Measurements from ENCODE around the gene INPP4A.

INPP4A gene

GRCh38 chr2:98467652-98468051, 23.0 kb downstream of the INPP4A start:
- H3K27ac ChIP-seq (ENCODE audit: insufficient read depth, low read length, poor library complexity, severe bottlenecking) = peak overlapping the region; percentile 82
- no peaks in the 10 kb centered on the region for H3K9me3 ChIP-seq (ENCODE audit: control insufficient read depth, low read length)
- no peak overlapping the region for H3K4me3 ChIP-seq (ENCODE audit: insufficient read depth, low read depth, low read length, poor library complexity, severe bottlenecking)
- no peaks in the 10 kb centered on the region for H3K36me3 ChIP-seq (ENCODE audit: control insufficient read depth, insufficient read depth, low read length)
- H3K27me3 ChIP-seq (replicated peaks; ENCODE audit: control insufficient read depth, insufficient read depth, low read length, poor library complexity, severe bottlenecking) = no peaks in the 10 kb centered on the region
- H3K4me1 ChIP-seq (ENCODE audit: control insufficient read depth, insufficient read depth, low read length, poor library complexity, severe bottlenecking) = peaks cover 88% of the 10 kb centered on the region
- DNase-seq = no peak

GRCh38 chr2:98468621-98469236, 24.1 kb downstream of the INPP4A start:
- Histone ChIP-seq H3K4me1 (ENCODE audit: control insufficient read depth, insufficient read depth, low read length, poor library complexity, severe bottlenecking) (peaks cover 90% of the 10 kb centered on the region), H3K27ac (ENCODE audit: insufficient read depth, low read length, poor library complexity, severe bottlenecking) (peak overlapping the region; percentile 19), H3K4me3 (ENCODE audit: insufficient read depth, low read depth, low read length, poor library complexity, severe bottlenecking) (no peak overlapping the region), H3K36me3 (ENCODE audit: control insufficient read depth, insufficient read depth, low read length) (no peaks in the 10 kb centered on the region), H3K9me3 (ENCODE audit: control insufficient read depth, low read length) (no peaks in the 10 kb centered on the region), H3K27me3 (replicated peaks; ENCODE audit: control insufficient read depth, insufficient read depth, low read length, poor library complexity, severe bottlenecking) (no peaks in the 10 kb centered on the region)
- DNase-seq = no peak

GRCh38 chr2:98469862-98470544, 25.3 kb downstream of the INPP4A start:
- no peaks in the 10 kb centered on the region for H3K9me3 ChIP-seq (ENCODE audit: control insufficient read depth, low read length)
- no peak overlapping the region for H3K4me3 ChIP-seq (ENCODE audit: insufficient read depth, low read depth, low read length, poor library complexity, severe bottlenecking)
- H3K36me3 ChIP-seq (ENCODE audit: control insufficient read depth, insufficient read depth, low read length) = no peaks in the 10 kb centered on the region
- no peak overlapping the region for H3K27ac ChIP-seq (ENCODE audit: insufficient read depth, low read length, poor library complexity, severe bottlenecking)
- H3K4me1 ChIP-seq (ENCODE audit: control insufficient read depth, insufficient read depth, low read length, poor library complexity, severe bottlenecking) = peaks cover 90% of the 10 kb centered on the region
- DNase-seq = no peak
- no peaks in the 10 kb centered on the region for H3K27me3 ChIP-seq (replicated peaks; ENCODE audit: control insufficient read depth, insufficient read depth, low read length, poor library complexity, severe bottlenecking)

DNA sequence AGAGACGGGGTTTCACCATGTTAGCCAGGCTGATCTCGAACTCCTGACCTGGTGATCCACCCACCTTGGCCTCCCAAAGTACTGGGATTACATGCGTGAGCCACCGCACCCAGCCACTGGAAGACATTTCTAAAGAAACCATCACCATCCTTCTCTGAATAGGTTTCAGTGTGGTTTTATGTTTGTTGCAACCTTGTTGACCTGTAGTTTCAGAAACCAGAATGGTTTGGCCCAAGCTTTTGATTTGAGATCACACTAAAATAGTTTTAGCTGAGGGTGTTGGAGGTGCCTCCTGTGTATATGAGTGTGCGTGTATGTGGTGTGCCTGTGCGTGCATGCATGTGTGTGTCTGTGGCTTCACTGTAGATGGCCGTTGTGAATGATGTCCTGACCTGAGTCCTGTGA, 26.2 kb downstream of the INPP4A start:
- no peaks in the 10 kb centered on the region for H3K9me3 ChIP-seq (ENCODE audit: control insufficient read depth, low read length)
- H3K4me1 ChIP-seq (ENCODE audit: control insufficient read depth, insufficient read depth, low read length, poor library complexity, severe bottlenecking) = peaks cover 87% of the 10 kb centered on the region
- no peak overlapping the region for H3K4me3 ChIP-seq (ENCODE audit: insufficient read depth, low read depth, low read length, poor library complexity, severe bottlenecking)
- no peak for DNase-seq
- no peak overlapping the region for H3K27ac ChIP-seq (ENCODE audit: insufficient read depth, low read length, poor library complexity, severe bottlenecking)
- no peaks in the 10 kb centered on the region for H3K36me3 ChIP-seq (ENCODE audit: control insufficient read depth, insufficient read depth, low read length)
- H3K27me3 ChIP-seq (replicated peaks; ENCODE audit: control insufficient read depth, insufficient read depth, low read length, poor library complexity, severe bottlenecking) = no peaks in the 10 kb centered on the region

GRCh38 chr2:98471402-98472131, 26.9 kb downstream of the INPP4A start:
- no peaks in the 10 kb centered on the region for H3K9me3 ChIP-seq (ENCODE audit: control insufficient read depth, low read length)
- DNase-seq = no peak
- peaks cover 87% of the 10 kb centered on the region for H3K4me1 ChIP-seq (ENCODE audit: control insufficient read depth, insufficient read depth, low read length, poor library complexity, severe bottlenecking)
- peak overlapping the region; percentile 12 for H3K27ac ChIP-seq (ENCODE audit: insufficient read depth, low read length, poor library complexity, severe bottlenecking)
- no peaks in the 10 kb centered on the region for H3K27me3 ChIP-seq (replicated peaks; ENCODE audit: control insufficient read depth, insufficient read depth, low read length, poor library complexity, severe bottlenecking)
- H3K36me3 ChIP-seq (ENCODE audit: control insufficient read depth, insufficient read depth, low read length) = no peaks in the 10 kb centered on the region
- no peak overlapping the region for H3K4me3 ChIP-seq (ENCODE audit: insufficient read depth, low read depth, low read length, poor library complexity, severe bottlenecking)

GRCh38 chr2:98472132-98472650, 27.5 kb downstream of the INPP4A start:
- Histone ChIP-seq H3K27me3 (replicated peaks; ENCODE audit: control insufficient read depth, insufficient read depth, low read length, poor library complexity, severe bottlenecking) (no peaks in the 10 kb centered on the region), H3K27ac (ENCODE audit: insufficient read depth, low read length, poor library complexity, severe bottlenecking) (peak overlapping the region; percentile 12), H3K36me3 (ENCODE audit: control insufficient read depth, insufficient read depth, low read length) (no peaks in the 10 kb centered on the region), H3K9me3 (ENCODE audit: control insufficient read depth, low read length) (no peaks in the 10 kb centered on the region), H3K4me1 (ENCODE audit: control insufficient read depth, insufficient read depth, low read length, poor library complexity, severe bottlenecking) (peaks cover 85% of the 10 kb centered on the region), H3K4me3 (ENCODE audit: insufficient read depth, low read depth, low read length, poor library complexity, severe bottlenecking) (no peak overlapping the region)
- no peak for DNase-seq

- Histone ChIP-seq H3K4me1 (ENCODE audit: control insufficient read depth, insufficient read depth, low read length, poor library complexity, severe bottlenecking) (peaks cover 86% of the 10 kb centered on the region), H3K9me3 (ENCODE audit: control insufficient read depth, low read length) (no peaks in the 10 kb centered on the region), H3K27ac (ENCODE audit: insufficient read depth, low read length, poor library complexity, severe bottlenecking) (peak overlapping the region; percentile 65), H3K36me3 (ENCODE audit: control insufficient read depth, insufficient read depth, low read length) (no peaks in the 10 kb centered on the region), H3K27me3 (replicated peaks; ENCODE audit: control insufficient read depth, insufficient read depth, low read length, poor library complexity, severe bottlenecking) (no peaks in the 10 kb centered on the region), H3K4me3 (ENCODE audit: insufficient read depth, low read depth, low read length, poor library complexity, severe bottlenecking) (peak overlapping the region; percentile 22)
- DNase-seq = no peak
Observed at GRCh38 chr2:98472961-98473746, 28.5 kb downstream of the INPP4A start.

DNA sequence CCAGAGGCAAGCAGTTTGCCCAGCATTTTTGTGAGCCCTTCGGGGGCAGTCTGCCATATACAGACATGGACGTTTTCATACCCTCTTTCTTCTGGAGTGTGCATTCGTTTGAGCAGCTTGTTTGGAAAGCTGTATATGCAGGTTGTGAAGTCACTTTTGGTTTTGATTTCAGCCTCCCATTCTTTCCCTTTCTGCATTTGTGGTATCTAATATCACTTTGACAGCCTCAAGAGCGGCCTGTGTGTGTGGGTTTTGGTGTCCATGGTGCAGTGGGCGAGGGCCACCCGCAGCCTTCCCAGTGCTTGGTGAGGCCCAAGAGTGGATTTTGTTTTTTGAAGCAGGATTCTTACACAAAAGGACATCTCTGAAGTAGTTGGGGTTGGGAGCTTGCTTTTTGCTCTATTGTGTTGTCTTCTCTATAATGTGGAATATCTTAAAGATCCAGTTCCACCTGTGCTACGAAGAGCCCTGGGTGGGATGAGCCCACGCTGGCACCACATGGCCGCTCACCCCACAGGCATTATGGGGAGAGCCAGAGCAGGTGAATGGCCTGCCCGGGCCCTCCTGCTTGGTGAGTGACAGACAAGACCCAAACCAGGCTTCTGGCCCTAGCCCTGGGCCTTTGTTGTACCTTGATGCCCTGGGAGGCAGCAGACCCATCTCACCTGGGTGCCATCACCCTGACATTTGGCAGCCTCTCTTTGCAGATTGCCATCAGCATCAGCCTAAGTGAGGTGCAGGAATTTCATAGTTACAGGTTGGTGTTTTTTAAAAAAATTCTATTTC, 29.5 kb downstream of the INPP4A start:
- Histone ChIP-seq H3K27me3 (replicated peaks; ENCODE audit: control insufficient read depth, insufficient read depth, low read length, poor library complexity, severe bottlenecking) (no peaks in the 10 kb centered on the region), H3K36me3 (ENCODE audit: control insufficient read depth, insufficient read depth, low read length) (no peaks in the 10 kb centered on the region), H3K4me1 (ENCODE audit: control insufficient read depth, insufficient read depth, low read length, poor library complexity, severe bottlenecking) (peaks cover 88% of the 10 kb centered on the region), H3K4me3 (ENCODE audit: insufficient read depth, low read depth, low read length, poor library complexity, severe bottlenecking) (peak overlapping the region; percentile 22), H3K9me3 (ENCODE audit: control insufficient read depth, low read length) (no peaks in the 10 kb centered on the region), H3K27ac (ENCODE audit: insufficient read depth, low read length, poor library complexity, severe bottlenecking) (peak overlapping the region; percentile 65)
- no peak for DNase-seq

GRCh38 chr2:98474979-98475632, 30.4 kb downstream of the INPP4A start:
- DNase-seq = no peak
- Histone ChIP-seq H3K27ac (ENCODE audit: insufficient read depth, low read length, poor library complexity, severe bottlenecking) (no peak overlapping the region), H3K4me1 (ENCODE audit: control insufficient read depth, insufficient read depth, low read length, poor library complexity, severe bottlenecking) (peaks cover 92% of the 10 kb centered on the region)

More at GRCh38 chr2:98474979-98475632, 30.4 kb downstream of the INPP4A start:
- H3K27me3 ChIP-seq (replicated peaks; ENCODE audit: control insufficient read depth, insufficient read depth, low read length, poor library complexity, severe bottlenecking) = no peaks in the 10 kb centered on the region
- H3K9me3 ChIP-seq (ENCODE audit: control insufficient read depth, low read length) = no peaks in the 10 kb centered on the region
- no peak overlapping the region for H3K4me3 ChIP-seq (ENCODE audit: insufficient read depth, low read depth, low read length, poor library complexity, severe bottlenecking)
- no peaks in the 10 kb centered on the region for H3K36me3 ChIP-seq (ENCODE audit: control insufficient read depth, insufficient read depth, low read length)

All from effector memory CD4-positive, alpha-beta T cell (primary cell).